HG03571 (cell line): Measurements from ENCODE around the gene CNPY1.

Experiments used
- ATAC-seq: cut with Tn5 transposase; IDR thresholded peaks from one replicate; pipeline ENCODE4 v1.9.1; 2021; ENCODE audit not compliant: unreplicated experiment

The CNPY1 gene

GRCh38 chr7:155457544-155458110 is 88.7 kb downstream of the CNPY1 start:
- no peak for ATAC-seq

- no peak for ATAC-seq
These were observed 89.4 kb downstream of the CNPY1 start for GRCh38 chr7:155456738-155457543.

- ATAC-seq, result no peak
These were observed 90.3 kb downstream of the CNPY1 start for GRCh38 chr7:155455776-155456737.

- ATAC-seq, result no peak
These were observed 91.1 kb downstream of the CNPY1 start for GRCh38 chr7:155455132-155455693.

- no peak for ATAC-seq
These were observed 91.9 kb downstream of the CNPY1 start for GRCh38 chr7:155454183-155455112.

- no peak for ATAC-seq
These were observed 92.8 kb downstream of the CNPY1 start for GRCh38 chr7:155453296-155454182.

GRCh38 chr7:155452505-155453295 is 93.7 kb downstream of the CNPY1 start:
- no peak for ATAC-seq

- ATAC-seq, result no peak
These were observed 94.5 kb downstream of the CNPY1 start for GRCh38 chr7:155451840-155452239.
